Measurements from ENCODE around the gene OLFML2B.

Gene OLFML2B

DNA sequence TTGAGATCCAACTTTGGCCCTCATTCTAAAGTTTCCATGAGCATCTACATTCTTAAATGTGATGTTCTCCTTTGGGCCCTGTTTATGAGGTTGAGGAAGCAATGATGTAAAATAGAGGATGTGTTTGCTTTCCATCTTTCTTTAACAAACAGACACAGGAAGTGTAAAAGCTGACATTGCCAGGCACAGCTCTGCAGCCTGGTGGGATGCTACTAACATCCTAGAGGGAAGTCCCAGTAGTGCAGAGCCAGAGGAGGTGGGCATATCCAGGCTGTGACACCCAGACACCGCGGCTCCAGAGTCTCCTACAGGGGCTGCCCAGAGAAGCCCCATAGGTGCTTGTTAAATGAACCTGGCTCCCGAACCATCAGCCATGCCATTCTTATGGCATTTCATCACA, 16.2 kb downstream of the OLFML2B start:
- H3K27ac ChIP-seq (ENCODE audit: low read depth, low read length), result no peak overlapping the region
- no peaks in the 10 kb centered on the region for H3K27me3 ChIP-seq (ENCODE audit: insufficient read depth, low read length)
- H2BK5ac ChIP-seq (ENCODE audit: low read depth, low read length, poor library complexity), result no peak overlapping the region
- H3K9ac ChIP-seq (ENCODE audit: low read length), result no peak overlapping the region
- no peak overlapping the region for H3K14ac ChIP-seq (ENCODE audit: low read length)
- no peak overlapping the region for H3K23ac ChIP-seq (ENCODE audit: low read length)
- DNase-seq, result no peak
- H3K4me2 ChIP-seq (ENCODE audit: low read length), result no peak overlapping the region
- H4K12ac ChIP-seq (ENCODE audit: low read depth, low read length), result no peak overlapping the region
- H3K9me3 ChIP-seq (ENCODE audit: insufficient read depth, low read depth, low read length), result peaks cover 4% of the 10 kb centered on the region
- H3K79me1 ChIP-seq (ENCODE audit: low read length), result peaks cover 5% of the 10 kb centered on the region
- no peak overlapping the region for H3K4me3 ChIP-seq (ENCODE audit: low read depth, low read length)
- H4K91ac ChIP-seq (ENCODE audit: low read depth, low read length), result no peak overlapping the region
- H2BK120ac ChIP-seq (ENCODE audit: insufficient read depth, low read length, poor library complexity), result no peak overlapping the region
- no peaks in the 10 kb centered on the region for H3K79me2 ChIP-seq (ENCODE audit: control insufficient read depth, insufficient read depth, low read length, poor library complexity)
- no peak overlapping the region for H3K4ac ChIP-seq (ENCODE audit: low read depth, low read length)
- no peak overlapping the region for H4K8ac ChIP-seq (ENCODE audit: low read depth, low read length)
- no peak overlapping the region for H2AK5ac ChIP-seq (ENCODE audit: low read length)
- no peak overlapping the region for H2BK12ac ChIP-seq (ENCODE audit: low read length)
- H2AFZ ChIP-seq (ENCODE audit: insufficient read depth, low read length, poor library complexity), result no peak overlapping the region
- WGBS (ENCODE audit: extremely low coverage, insufficient coverage, insufficient read length), result no CpG with 5 or more reads among the region's 3 CpGs
- peaks cover 13 to 19% of the 10 kb centered on the region in 2 experiments for H3K4me1 ChIP-seq (ENCODE audit: control insufficient read depth in 1 of 2, insufficient read depth in 2 of 2, low read length in 2 of 2)
- no peaks in the 10 kb centered on the region for H3K36me3 ChIP-seq (ENCODE audit: control insufficient read depth in 1 of 2, insufficient read depth in 2 of 2, low read length in 2 of 2)
- H3K18ac ChIP-seq (ENCODE audit: low read length), result no peak overlapping the region

DNA sequence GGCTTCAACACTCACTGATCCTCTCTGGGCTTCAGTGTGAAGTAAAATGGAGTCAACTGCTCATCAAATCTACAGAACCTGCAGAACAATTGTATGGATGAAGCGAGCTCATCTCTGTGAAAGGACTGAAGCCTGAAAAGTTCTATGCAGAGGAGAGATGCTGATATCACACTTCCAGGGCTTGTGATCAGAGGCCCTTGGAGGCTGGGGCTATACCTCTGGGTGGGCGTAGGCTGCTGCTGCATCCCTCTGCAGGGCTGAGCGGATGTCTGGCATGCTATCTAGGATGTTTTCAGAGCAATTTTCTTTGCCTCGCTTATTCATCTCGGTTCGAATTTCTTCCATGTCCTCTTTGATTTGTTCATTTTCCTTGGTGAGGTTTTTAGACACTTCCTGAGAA, 17.6 kb downstream of the OLFML2B start:
- Histone ChIP-seq H4K8ac (ENCODE audit: low read depth, low read length) (no peak overlapping the region), H3K79me2 (ENCODE audit: control insufficient read depth, insufficient read depth, low read length, poor library complexity) (no peaks in the 10 kb centered on the region), H3K23ac (ENCODE audit: low read length) (no peak overlapping the region), H3K27me3 (ENCODE audit: insufficient read depth, low read length) (no peaks in the 10 kb centered on the region), H3K79me1 (ENCODE audit: low read length) (peaks cover 6% of the 10 kb centered on the region), H3K4me3 (ENCODE audit: low read depth, low read length) (no peak overlapping the region), H2AK5ac (ENCODE audit: low read length) (no peak overlapping the region), H3K36me3 (ENCODE audit: control insufficient read depth in 1 of 2, insufficient read depth in 2 of 2, low read length in 2 of 2) (no peaks in the 10 kb centered on the region), H2BK5ac (ENCODE audit: low read depth, low read length, poor library complexity) (no peak overlapping the region), H3K18ac (ENCODE audit: low read length) (no peak overlapping the region), H3K27ac (ENCODE audit: low read depth, low read length) (no peak overlapping the region), H4K91ac (ENCODE audit: low read depth, low read length) (no peak overlapping the region), H2AFZ (ENCODE audit: insufficient read depth, low read length, poor library complexity) (no peak overlapping the region), H2BK120ac (ENCODE audit: insufficient read depth, low read length, poor library complexity) (no peak overlapping the region), H3K4ac (ENCODE audit: low read depth, low read length) (no peak overlapping the region), H3K4me1 (ENCODE audit: control insufficient read depth in 1 of 2, insufficient read depth in 2 of 2, low read length in 2 of 2) (peaks cover 13 to 19% of the 10 kb centered on the region in 2 experiments), H3K4me2 (ENCODE audit: low read length) (no peak overlapping the region), H4K12ac (ENCODE audit: low read depth, low read length) (no peak overlapping the region), H3K9me3 (ENCODE audit: insufficient read depth, low read depth, low read length) (peaks cover 4% of the 10 kb centered on the region), H3K9ac (ENCODE audit: low read length) (no peak overlapping the region), H3K14ac (ENCODE audit: low read length) (no peak overlapping the region), H2BK12ac (ENCODE audit: low read length) (no peak overlapping the region)
- no CpG with 5 or more reads among the region's 6 CpGs for WGBS (ENCODE audit: extremely low coverage, insufficient coverage, insufficient read length)
- no peak for DNase-seq

DNA sequence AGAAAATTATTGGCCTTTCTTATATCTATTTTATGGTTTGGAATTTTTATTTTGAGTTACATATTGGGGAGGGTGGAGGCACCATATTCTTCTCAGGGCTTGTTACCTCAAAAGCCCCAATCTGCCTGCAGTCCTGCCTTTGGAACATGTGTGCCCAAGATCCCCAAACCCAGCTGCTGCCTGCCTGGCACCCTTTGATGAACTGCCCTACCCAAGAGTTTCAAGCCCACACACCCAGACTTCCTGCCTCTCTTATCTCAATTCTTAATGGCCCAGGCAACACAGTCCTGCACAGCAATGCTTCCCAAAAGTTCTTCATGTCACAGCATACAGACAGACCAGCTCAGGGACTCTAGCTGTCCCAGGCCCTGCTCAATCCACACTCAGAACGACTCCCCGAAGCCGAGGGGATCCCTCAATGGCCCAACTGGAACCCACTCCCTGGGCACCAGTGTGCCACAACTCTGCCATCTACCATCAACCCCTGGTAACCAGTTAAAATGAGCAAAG, 19.2 kb downstream of the OLFML2B start:
- H3K4me3 ChIP-seq (ENCODE audit: low read depth, low read length), result no peak overlapping the region
- H2BK12ac ChIP-seq (ENCODE audit: low read length), result no peak overlapping the region
- H4K12ac ChIP-seq (ENCODE audit: low read depth, low read length), result no peak overlapping the region
- H2BK5ac ChIP-seq (ENCODE audit: low read depth, low read length, poor library complexity), result no peak overlapping the region
- no peak overlapping the region for H3K9ac ChIP-seq (ENCODE audit: low read length)
- H2AFZ ChIP-seq (ENCODE audit: insufficient read depth, low read length, poor library complexity), result no peak overlapping the region
- peaks cover 13 to 19% of the 10 kb centered on the region in 2 experiments for H3K4me1 ChIP-seq (ENCODE audit: control insufficient read depth in 1 of 2, insufficient read depth in 2 of 2, low read length in 2 of 2)
- no peaks in the 10 kb centered on the region for H3K9me3 ChIP-seq (ENCODE audit: insufficient read depth, low read depth, low read length)
- H4K91ac ChIP-seq (ENCODE audit: low read depth, low read length), result peak overlapping the region; percentile 60
- no peaks in the 10 kb centered on the region for H3K79me2 ChIP-seq (ENCODE audit: control insufficient read depth, insufficient read depth, low read length, poor library complexity)
- H2BK120ac ChIP-seq (ENCODE audit: insufficient read depth, low read length, poor library complexity), result no peak overlapping the region
- no peaks in the 10 kb centered on the region for H3K36me3 ChIP-seq (ENCODE audit: control insufficient read depth in 1 of 2, insufficient read depth in 2 of 2, low read length in 2 of 2)
- no peak for DNase-seq
- H3K4ac ChIP-seq (ENCODE audit: low read depth, low read length), result no peak overlapping the region
- H3K23ac ChIP-seq (ENCODE audit: low read length), result no peak overlapping the region
- H3K4me2 ChIP-seq (ENCODE audit: low read length), result no peak overlapping the region
- H3K14ac ChIP-seq (ENCODE audit: low read length), result no peak overlapping the region
- no peak overlapping the region for H4K8ac ChIP-seq (ENCODE audit: low read depth, low read length)
- peak overlapping the region; percentile 60 for H2AK5ac ChIP-seq (ENCODE audit: low read length)
- peaks cover 6% of the 10 kb centered on the region for H3K79me1 ChIP-seq (ENCODE audit: low read length)
- no peak overlapping the region for H3K18ac ChIP-seq (ENCODE audit: low read length)
- H3K27me3 ChIP-seq (ENCODE audit: insufficient read depth, low read length), result no peaks in the 10 kb centered on the region
- H3K27ac ChIP-seq (ENCODE audit: low read depth, low read length), result no peak overlapping the region
- no CpG with 5 or more reads among the region's 3 CpGs for WGBS (ENCODE audit: extremely low coverage, insufficient coverage, insufficient read length)

DNA sequence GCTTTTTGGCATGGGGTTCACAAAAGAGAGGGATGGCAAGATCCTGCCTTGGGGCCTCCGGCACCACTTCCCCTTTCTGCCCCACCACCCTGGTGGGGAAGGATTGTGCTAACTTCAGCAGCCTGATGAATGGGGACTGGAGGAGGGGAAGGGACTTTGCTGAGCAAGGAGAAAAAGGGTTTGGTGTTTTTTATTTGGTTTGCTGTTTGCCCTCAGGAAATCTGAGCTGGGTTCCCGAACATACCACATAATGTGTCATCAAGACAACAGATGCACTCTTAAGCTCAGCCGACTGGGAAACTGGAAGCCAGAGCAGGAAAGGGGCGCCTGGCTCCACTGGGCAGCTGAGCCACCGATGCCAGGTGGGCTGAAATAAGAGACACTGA, 19.8 kb downstream of the OLFML2B start:
- no peaks in the 10 kb centered on the region for H3K36me3 ChIP-seq (ENCODE audit: control insufficient read depth in 1 of 2, insufficient read depth in 2 of 2, low read length in 2 of 2)
- H3K4me1 ChIP-seq (ENCODE audit: control insufficient read depth in 1 of 2, insufficient read depth in 2 of 2, low read length in 2 of 2), result peaks cover 13 to 19% of the 10 kb centered on the region in 2 experiments
- H3K9ac ChIP-seq (ENCODE audit: low read length), result no peak overlapping the region
- no peak overlapping the region for H4K8ac ChIP-seq (ENCODE audit: low read depth, low read length)
- peaks cover under 1% of the 10 kb centered on the region for H3K27me3 ChIP-seq (ENCODE audit: insufficient read depth, low read length)
- peaks cover 6% of the 10 kb centered on the region for H3K79me1 ChIP-seq (ENCODE audit: low read length)
- no peak overlapping the region for H3K18ac ChIP-seq (ENCODE audit: low read length)
- peak in 1 of 2 donors; percentile 20 for DNase-seq
- no peak overlapping the region for H3K14ac ChIP-seq (ENCODE audit: low read length)
- no peak overlapping the region for H2BK12ac ChIP-seq (ENCODE audit: low read length)
- H3K4ac ChIP-seq (ENCODE audit: low read depth, low read length), result no peak overlapping the region
- WGBS (ENCODE audit: extremely low coverage, insufficient coverage, insufficient read length), result no CpG with 5 or more reads among the region's 5 CpGs
- H3K79me2 ChIP-seq (ENCODE audit: control insufficient read depth, insufficient read depth, low read length, poor library complexity), result no peaks in the 10 kb centered on the region
- H2AFZ ChIP-seq (ENCODE audit: insufficient read depth, low read length, poor library complexity), result no peak overlapping the region
- no peak overlapping the region for H3K4me2 ChIP-seq (ENCODE audit: low read length)
- no peak overlapping the region for H4K12ac ChIP-seq (ENCODE audit: low read depth, low read length)
- no peak overlapping the region for H3K27ac ChIP-seq (ENCODE audit: low read depth, low read length)
- no peak overlapping the region for H3K23ac ChIP-seq (ENCODE audit: low read length)
- no peak overlapping the region for H4K91ac ChIP-seq (ENCODE audit: low read depth, low read length)
- H3K4me3 ChIP-seq (ENCODE audit: low read depth, low read length), result no peak overlapping the region
- H2AK5ac ChIP-seq (ENCODE audit: low read length), result no peak overlapping the region
- H3K9me3 ChIP-seq (ENCODE audit: insufficient read depth, low read depth, low read length), result no peaks in the 10 kb centered on the region
- no peak overlapping the region for H2BK120ac ChIP-seq (ENCODE audit: insufficient read depth, low read length, poor library complexity)
- H2BK5ac ChIP-seq (ENCODE audit: low read depth, low read length, poor library complexity), result no peak overlapping the region
